ENCODE data around the gene MYH7. TPM values are rescaled to one million over a fixed set of nuclear protein-coding genes. Genes with fewer than 3 reads are reported as not detected.
"Not testable (repeated sequence)": the region's sequence is repeated elsewhere in the genome, so short reads cannot be mapped to it uniquely, and the experiment has no call there.

MYH7 gene
- total and polyA plus RNA-seq, 8 donors = 0.03 to 2.0 (median 0.05) TPM; not detected in 1

GRCh38 chr14:23423657-23424056 is 11.8 kb downstream of the MYH7 start:
- Histone ChIP-seq H3K27me3 (peaks cover 0 to 6% of the 10 kb centered on the region in 2 donors), H3K9me3 (no peaks in the 10 kb centered on the region), H3K36me3 (no peaks in the 10 kb centered on the region), H3K4me3 (no peak overlapping the region), H3K27ac (no peak overlapping the region), H3K4me1 (no peaks in the 10 kb centered on the region)
- ATAC-seq (no peak), DNase-seq (no peak)
- TF ChIP-seq CTCF (IDR thresholded peaks at IDR 0.05) = no peak
- intact Hi-C loops (cut with DNase I) = no loop called here

- H3K36me3 ChIP-seq = no peaks in the 10 kb centered on the region
- no peak for TF ChIP-seq CTCF (IDR thresholded peaks at IDR 0.05)
- intact Hi-C loops (cut with DNase I) = no loop called here
- ATAC-seq = no peak
- H3K27ac ChIP-seq = no peak overlapping the region
- DNase-seq = no peak
- peaks cover 0 to 9% of the 10 kb centered on the region in 2 donors for H3K27me3 ChIP-seq
- H3K9me3 ChIP-seq = no peaks in the 10 kb centered on the region
- H3K4me3 ChIP-seq = no peak overlapping the region
- no peaks in the 10 kb centered on the region for H3K4me1 ChIP-seq
Measured at GRCh38 chr14:23421594-23421993, 13.9 kb downstream of the MYH7 start.

DNA sequence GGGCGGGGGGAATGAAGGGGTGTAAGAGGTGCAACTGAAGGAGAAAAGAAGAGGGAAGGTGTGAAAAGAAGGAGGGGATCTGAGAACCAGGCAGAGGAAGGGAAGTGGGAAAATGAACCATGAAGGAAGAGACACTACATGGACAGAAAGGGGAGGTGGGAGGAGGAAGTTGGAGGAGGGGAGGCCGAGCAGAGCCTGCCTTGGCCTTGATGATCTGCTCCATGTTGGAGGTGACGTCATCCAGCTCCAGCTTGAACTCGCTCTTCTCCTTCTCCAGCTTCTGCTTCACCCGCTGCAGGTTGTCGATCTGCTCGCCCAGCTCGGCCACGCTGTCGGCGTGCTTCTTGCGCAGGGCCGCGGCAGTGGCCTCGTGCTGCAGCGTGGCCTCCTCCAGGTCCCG is 15.8 kb downstream of the MYH7 start:
- H3K36me3 ChIP-seq; H3K27ac ChIP-seq; DNase-seq; H3K9me3 ChIP-seq; ATAC-seq; intact Hi-C loops (cut with DNase I); H3K27me3 ChIP-seq; H3K4me3 ChIP-seq; H3K4me1 ChIP-seq: not testable (repeated sequence)

DNA sequence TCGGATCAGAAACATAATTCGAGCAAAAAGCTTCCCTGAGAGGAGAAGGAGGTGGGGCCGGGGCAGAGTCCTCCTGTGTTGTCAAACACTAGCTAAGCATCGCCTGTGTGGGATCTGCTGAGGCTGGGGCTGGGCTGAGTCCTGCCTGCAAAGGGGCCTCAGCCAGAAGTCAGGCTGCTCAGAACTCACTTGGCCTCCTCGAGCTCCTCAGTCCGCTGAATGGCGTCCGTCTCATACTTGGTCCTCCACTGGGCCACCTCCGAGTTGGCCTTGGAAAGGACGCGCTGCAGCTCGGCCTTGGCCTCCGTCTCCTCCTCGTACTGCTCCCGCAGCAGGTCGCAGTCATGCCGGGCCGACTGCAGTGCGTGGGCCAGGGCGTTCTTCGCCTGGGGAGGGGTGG is 17.4 kb downstream of the MYH7 start:
- ATAC-seq (no peak), DNase-seq (peak in 1 of 4 donors; percentile 74)
- Histone ChIP-seq H3K9me3 (no peaks in the 10 kb centered on the region), H3K4me1 (no peaks in the 10 kb centered on the region), H3K4me3 (no peak overlapping the region), H3K27me3 (peaks cover 0 to 9% of the 10 kb centered on the region in 2 donors), H3K27ac (no peak overlapping the region), H3K36me3 (no peaks in the 10 kb centered on the region)
- no peak for TF ChIP-seq CTCF (IDR thresholded peaks at IDR 0.05)
- intact Hi-C loops (cut with DNase I) = no loop called here

DNA sequence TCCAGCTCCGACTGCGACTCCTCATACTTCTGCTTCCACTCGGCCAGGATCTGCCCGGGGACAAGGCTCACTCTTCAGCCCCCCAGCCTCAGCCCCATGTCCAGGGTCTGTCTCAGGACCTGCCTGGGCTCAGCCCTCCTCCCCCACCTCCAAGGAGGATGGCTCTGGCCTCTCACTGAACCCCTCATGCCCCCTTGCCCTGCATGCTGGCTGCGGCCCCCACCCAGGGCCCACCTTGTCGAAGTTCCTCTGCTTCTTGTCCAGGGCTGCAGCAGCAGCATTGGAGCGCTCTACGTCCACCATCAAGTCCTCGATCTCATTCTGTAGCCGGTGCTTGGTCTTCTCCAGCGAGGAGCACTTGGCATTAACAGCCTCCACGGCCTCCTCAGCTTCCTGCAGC is 18.2 kb downstream of the MYH7 start:
- H3K27me3 ChIP-seq; H3K9me3 ChIP-seq; intact Hi-C loops (cut with DNase I); ATAC-seq; H3K4me1 ChIP-seq; H3K4me3 ChIP-seq; H3K36me3 ChIP-seq; H3K27ac ChIP-seq: not testable (repeated sequence)
- DNase-seq = peak in 1 of 4 donors; percentile 60

GRCh38 chr14:23416801-23417200 is 18.7 kb downstream of the MYH7 start:
- no peaks in the 10 kb centered on the region for H3K9me3 ChIP-seq
- no peak overlapping the region for H3K27ac ChIP-seq
- H3K27me3 ChIP-seq = peaks cover 0 to 9% of the 10 kb centered on the region in 2 donors
- TF ChIP-seq CTCF (IDR thresholded peaks at IDR 0.05) = no peak
- no peak overlapping the region for H3K4me3 ChIP-seq
- no peaks in the 10 kb centered on the region for H3K36me3 ChIP-seq
- no peaks in the 10 kb centered on the region for H3K4me1 ChIP-seq
- DNase-seq (peak in 1 of 4 donors; percentile 36), ATAC-seq (no peak)
- intact Hi-C loops (cut with DNase I) = no loop called here

Data from left lung (tissue), 10 donors.